Activated CD8-positive, alpha-beta memory T cell treated with anti-CD3 and anti-CD28 coated beads for 4 hours (primary cell): ENCODE data around the gene SMTN.
"Not testable (repeated sequence)": the region's sequence is repeated elsewhere in the genome, so short reads cannot be mapped to it uniquely, and the experiment has no call there.

ENCODE experiments used
- DNase-seq, 2 donors: peaks; one replicate each; pipeline ENCODE4 v3.0.0-alpha.2; 2020; ENCODE audit warnings: low read depth in 2 of 2

SMTN gene

DNA sequence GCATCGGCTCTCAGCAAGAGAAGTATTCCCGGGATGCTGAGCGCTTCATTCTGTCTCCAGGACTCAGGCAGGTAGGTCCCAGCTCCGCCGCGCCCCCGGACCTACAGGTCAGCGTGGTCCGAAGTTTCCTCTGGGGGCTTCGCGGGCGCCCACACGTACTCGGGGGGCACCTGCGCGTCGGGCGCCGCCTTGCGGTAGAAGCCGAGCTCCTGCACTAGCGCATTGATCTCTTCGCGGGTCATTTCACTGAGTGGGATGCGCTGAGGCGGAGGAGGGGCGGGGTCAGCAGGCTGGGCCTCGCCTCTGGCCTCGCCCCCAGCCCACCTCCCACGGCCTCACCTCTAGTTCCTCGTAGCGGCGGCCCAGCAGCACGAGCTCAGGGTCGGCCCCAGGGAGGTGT, 23.8 kb downstream of the SMTN start:
- DNase-seq: no peak

- DNase-seq: no peak
Observed at GRCh38 chr22:31105282-31105929, 24.3 kb downstream of the SMTN start.

DNA sequence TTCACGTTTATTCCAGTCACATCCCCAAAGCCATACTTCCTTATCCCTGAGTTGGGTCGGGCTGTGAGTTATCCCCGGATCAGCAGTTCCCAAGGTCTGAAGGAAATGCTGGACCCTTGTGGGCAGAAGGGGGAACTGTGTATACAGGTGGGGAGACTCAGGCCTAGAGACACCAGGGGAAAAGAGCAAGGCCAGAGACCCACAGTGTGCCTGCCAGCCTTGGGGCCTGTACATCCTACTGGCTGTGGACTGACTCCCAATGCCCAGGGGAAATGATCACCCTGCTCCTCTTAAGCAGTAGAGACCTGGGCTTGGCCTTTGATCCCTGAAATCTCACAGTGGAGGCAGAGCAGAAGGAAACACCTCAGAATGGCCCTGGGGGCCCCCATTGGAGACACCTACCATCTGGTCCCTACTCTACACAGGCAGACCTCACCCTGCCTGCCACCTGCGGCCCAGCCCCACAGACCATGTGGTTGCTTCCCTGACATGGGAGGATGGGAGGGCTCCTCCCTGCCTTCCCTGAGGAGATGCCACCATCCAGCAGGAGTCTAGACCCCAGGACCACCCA, 25.0 kb downstream of the SMTN start:
- DNase-seq: no peak

GRCh38 chr22:31106731-31107177, 25.6 kb downstream of the SMTN start:
- no peak for DNase-seq

- peak; percentile 68 to 73 for DNase-seq
Observed at GRCh38 chr22:31107178-31107893, 26.2 kb downstream of the SMTN start, which contains the start of gene SELENOM. TSS of gene SELENOM (minus strand) at chr22:31107568. CDS start at chr22:31107505, 63 bp downstream.

DNA sequence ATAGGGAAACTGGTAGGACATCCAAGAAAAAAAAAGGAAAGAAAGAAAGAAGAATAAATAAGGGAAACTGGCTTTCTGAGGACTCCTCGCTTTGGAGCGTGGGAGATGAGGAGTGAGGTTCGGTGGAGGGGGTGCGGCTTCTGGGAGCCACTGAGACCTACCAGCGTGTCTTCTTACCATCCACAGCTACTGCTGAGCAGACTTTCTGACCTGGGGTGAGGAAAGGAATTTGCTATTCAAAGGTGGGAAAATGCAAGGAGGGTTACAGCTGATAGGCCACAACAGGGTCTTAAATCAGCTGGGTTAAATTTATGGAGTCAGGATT, 26.7 kb downstream of the SMTN start:
- no peak for DNase-seq

DNA sequence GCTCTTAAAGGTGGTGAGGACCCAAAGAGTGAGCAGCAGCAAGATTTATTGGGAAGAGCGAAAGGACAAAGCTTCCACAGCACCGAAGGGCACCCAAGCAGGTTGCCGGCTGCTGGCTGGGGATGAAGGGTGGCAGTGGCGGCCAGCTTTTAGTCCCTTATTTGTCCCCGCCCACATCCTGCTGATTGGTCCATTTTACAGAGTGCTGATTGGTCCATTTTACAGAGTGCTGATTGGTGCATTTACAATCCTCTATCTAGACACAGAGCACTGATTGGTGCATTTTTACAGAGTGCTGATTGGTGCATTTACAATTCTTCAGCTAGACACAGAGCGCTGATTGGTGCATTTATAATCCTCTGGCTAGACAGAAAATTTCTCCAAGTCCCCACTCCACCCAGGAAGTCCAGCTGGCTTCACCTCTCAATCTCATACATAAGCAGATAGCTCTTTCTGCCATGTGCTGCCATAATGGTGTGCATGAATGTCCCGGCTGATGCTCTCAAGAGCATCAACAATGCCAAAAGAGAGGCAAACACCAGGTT, 31.5 kb downstream of the SMTN start:
- DNase-seq: not testable (repeated sequence)

GRCh38 chr22:31118046-31118820, 37.1 kb downstream of the SMTN start:
- DNase-seq: no peak

DNA sequence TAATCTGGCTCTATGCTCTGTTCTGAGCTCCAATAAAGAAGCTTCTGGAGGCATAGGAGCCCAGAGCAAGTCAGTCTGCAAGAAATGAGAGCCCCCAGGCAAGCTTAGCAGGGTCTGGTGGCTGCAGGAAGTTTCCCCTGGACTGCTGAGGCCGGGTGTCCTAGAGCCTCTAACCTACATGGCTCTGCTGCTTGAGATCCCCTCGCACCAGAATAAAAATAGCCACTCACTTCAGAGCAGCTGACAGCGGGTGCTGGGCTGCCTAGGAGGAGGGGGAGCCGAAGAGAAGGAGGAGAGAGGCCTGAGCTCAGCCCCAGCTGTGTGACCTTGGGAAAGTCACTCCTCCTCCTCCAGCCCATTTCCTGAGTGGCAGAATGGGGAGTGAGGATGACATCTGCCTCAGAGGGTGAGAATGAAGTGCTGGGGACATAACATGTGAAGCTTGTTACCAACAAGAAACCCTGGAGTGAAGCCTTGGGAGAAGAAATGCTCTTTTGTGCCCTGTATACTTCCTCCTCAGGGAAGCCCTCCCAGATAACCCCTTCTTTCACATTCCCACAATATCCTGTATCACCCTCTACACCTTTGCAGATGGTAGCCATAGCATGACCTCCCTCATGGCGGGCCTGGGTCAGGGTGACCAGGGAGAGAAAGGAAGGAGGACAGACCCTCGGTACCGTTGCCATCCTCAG, 38.1 kb downstream of the SMTN start:
- DNase-seq: no peak

DNA sequence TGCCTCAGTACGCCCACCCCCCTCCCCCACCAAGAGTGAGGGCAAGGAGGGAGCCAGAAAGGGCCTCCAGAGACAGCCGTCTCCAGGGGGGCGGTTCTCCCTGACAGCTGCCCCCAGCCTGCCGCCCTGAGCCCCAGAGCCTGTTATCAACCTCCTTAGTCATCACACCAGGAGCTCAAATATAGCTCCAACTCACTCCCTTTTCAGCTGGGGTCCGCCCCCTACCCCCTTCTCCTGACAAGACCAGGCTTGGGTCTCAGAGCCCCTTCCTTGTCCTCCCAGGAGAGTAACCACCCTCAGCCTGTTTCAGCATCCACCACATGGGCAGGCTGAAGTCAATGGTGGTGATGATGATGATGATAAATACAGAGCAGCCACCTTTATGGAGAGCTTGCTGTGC, 39.1 kb downstream of the SMTN start:
- no peak for DNase-seq

DNA sequence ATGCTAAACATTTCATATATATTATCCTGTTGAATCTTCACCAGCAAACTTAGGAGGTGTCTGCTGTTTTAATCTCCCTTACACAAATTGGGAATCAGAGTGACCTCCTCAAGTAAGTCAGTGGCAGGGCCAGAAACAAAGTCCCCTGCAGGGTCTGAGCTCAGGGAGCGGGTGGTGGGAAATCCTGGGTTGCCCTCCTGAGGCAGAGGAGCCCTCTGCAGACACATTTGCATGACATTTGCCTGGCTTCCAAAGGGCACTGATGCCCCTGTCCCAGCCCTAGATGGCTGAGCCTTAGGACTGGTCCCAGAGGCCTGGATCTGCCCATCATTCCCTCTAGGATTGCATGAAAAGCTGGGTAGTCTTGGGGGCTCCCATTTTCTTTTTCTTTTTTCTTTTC, 39.5 kb downstream of the SMTN start:
- no peak for DNase-seq

- DNase-seq: no peak
Observed at GRCh38 chr22:31121403-31121802, 40.3 kb downstream of the SMTN start.

DNA sequence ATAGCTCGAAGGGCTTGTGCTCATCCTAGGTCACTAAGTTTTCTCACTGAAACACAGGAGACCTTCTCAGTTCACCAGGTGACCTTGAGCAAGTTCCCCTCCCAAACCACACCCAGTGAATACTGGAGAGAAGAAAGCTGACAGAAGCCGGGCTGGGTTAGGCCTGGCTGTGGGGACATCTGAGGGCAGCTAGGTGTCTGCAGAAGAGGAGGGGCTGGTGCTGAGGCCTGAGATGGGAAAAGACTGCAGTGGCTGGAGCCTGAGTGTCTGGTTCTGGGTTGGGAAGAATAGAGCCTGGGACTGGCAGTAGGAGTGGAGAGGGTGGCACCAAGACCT, 41.0 kb downstream of the SMTN start:
- DNase-seq: no peak

DNA sequence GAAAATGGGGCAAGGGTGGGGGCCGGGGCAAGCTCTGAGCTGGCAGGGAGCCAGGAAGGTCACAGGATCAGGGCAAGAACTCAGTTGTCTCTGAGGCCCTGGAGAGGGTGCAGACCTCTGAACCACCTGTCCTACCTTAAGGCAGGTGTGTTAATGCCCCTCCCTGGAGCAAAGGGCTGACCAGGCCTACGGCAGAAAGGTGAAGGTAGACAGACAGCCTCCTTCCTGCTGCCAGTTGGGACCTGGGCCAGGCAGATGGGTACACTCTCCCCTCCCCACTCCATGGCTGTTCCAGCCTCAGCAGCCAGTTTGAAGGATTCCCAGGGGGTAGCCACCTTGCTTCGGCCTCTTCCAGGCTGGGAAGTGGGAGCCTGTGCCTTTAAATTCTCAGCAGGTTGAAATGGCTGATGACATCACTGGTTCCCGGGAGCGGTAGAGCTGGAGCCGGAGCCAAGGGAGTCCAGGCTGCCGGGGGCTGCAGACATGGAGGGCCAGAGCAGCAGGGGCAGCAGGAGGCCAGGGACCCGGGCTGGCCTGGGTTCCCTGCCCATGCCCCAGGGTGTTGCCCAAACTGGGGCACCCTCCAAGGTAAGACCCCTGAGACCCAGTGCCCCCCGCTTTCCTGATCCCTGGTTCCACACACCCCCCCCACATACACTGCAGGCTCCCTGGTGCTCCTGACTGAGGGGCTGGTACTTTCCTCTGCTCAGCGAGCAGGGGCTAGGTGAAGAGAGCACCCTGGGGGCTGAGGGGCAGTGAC, 41.6 kb downstream of the SMTN start, which contains the start of gene INPP5J:
Gene INPP5J (plus strand): TSS at position 435 of the 760 bp plus-strand sequence. CDS start 49 bp downstream, at position 484.
- no peak for DNase-seq

DNA sequence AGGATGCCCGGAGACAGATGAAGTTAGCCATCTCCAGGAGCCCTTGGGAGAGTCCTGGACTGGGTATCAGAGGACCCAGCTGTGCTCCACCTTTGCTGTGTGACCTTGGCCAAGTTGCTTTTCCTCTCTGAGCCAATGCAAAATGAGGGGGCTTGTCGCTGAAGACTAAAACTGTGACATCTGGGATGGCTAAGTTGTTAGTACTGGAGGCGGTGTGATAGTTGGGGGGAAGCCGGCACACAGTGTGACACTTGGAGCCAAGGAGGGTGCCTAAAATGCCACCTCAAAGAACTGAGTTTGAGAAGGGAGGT, 42.1 kb downstream of the SMTN start:
- no peak for DNase-seq

DNA sequence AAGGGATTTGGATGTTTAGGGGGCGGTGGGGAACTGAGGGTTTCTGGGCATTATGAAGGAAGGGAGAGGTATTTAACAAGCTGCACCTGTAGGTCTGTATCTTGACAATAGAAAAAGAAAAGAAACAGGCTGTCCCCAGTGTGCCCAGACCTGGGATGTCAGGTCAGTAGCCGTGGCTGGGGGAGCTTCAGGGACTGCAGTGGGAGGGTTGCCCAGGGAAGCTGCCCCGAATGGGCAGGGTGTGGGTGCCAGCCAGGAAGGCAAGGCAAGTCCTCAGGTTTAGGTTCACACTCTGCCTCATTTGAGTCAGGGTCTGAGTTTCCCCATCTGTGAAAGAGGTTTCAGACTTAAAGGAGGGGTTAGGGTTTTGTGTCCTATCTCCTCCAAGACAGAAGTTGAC, 43.2 kb downstream of the SMTN start:
- DNase-seq: no peak

- no peak for DNase-seq
Observed at GRCh38 chr22:31124811-31125465, 43.8 kb downstream of the SMTN start.

DNA sequence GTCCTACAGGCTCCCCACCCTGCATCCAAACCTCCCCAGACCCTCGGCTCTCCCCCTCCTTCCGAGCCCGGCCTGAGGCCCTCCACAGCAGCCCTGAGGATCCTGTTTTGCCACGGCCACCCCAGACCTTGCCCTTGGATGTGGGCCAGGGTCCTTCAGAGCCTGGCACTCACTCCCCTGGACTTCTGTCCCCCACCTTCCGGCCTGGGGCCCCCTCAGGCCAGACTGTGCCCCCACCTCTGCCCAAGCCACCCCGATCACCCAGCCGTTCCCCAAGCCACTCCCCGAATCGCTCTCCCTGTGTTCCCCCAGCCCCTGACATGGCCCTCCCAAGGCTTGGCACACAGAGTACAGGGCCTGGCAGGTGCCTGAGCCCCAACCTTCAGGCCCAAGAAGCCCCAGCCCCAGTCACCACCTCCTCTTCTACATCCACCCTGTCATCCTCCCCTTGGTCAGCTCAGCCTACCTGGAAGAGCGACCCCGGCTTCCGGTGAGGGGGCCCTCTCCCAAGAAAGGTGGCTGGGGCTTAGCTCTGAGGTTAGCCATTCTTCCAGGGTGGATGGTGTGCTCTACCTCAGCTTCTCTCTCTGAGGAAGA, 44.5 kb downstream of the SMTN start:
- no peak for DNase-seq

GRCh38 chr22:31126128-31126868, 45.2 kb downstream of the SMTN start:
- no peak for DNase-seq

- no peak for DNase-seq
Observed at GRCh38 chr22:31126869-31127175, 45.7 kb downstream of the SMTN start.
